ENCODE data around the gene CENPO. TPM values are rescaled to one million over a fixed set of nuclear protein-coding genes. Genes with fewer than 3 reads are reported as not detected.
"Not testable (repeated sequence)": the region's sequence is repeated elsewhere in the genome, so short reads cannot be mapped to it uniquely, and the experiment has no call there.

Gene CENPO
- total RNA-seq, 1 donor from 2014 or later = 13.4 TPM

DNA sequence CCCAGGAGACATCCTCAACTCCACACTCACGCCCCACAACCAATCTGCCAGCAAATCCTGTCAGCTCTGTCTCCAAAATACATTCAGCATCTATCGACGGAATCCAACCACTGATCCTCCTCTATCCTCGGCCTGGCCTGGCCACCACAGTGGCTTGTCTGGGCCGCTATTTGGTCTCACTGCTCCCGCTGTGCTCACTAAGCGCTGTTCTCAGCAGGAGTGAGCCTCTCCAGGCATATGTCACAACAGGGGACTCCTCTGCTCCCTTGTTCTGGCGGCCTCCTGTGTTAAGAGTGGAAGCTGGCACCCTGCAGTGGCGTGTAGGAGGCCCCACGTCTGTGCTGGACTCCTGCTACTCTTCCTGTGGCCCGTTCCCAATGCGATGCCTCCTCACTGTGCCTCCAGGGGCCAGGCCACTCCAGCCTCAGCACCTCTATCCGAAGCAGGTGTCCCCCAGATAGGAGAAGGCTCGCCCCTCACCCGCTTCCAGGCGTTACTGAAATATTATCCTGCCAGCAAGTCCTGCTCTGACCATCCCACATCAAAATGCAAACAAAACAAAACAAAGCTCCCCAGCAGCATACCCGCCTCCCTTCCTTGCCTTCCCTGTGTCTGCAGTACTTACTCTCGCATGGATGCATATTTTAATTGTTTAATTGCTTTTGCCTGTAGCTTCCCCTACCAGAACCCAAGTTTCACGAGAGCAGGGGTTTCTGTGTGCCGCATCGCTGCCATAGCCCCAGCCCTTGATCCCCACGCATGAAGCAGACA is 39.9 kb downstream of the CENPO start:
- Mint-ChIP-seq H3K4me3 (no peak overlapping the region), H3K36me3 (ENCODE audit: low read depth) (peaks cover 75% of the 10 kb centered on the region), H3K4me1 (no peaks in the 10 kb centered on the region), H3K27ac (no peak overlapping the region), H3K27me3 (no peaks in the 10 kb centered on the region), H3K9me3 (no peaks in the 10 kb centered on the region)
- POLR2A ChIA-PET = interaction anchor here (0.6 kb wide), 1 partner anchor 25 kb away, joined by 8 read pairs; no protein-coding TSS in a partner anchor
- no peak for DNase-seq
- ATAC-seq (ENCODE audit: low read depth) = no peak
- TF ChIP-seq, protein P1, sequence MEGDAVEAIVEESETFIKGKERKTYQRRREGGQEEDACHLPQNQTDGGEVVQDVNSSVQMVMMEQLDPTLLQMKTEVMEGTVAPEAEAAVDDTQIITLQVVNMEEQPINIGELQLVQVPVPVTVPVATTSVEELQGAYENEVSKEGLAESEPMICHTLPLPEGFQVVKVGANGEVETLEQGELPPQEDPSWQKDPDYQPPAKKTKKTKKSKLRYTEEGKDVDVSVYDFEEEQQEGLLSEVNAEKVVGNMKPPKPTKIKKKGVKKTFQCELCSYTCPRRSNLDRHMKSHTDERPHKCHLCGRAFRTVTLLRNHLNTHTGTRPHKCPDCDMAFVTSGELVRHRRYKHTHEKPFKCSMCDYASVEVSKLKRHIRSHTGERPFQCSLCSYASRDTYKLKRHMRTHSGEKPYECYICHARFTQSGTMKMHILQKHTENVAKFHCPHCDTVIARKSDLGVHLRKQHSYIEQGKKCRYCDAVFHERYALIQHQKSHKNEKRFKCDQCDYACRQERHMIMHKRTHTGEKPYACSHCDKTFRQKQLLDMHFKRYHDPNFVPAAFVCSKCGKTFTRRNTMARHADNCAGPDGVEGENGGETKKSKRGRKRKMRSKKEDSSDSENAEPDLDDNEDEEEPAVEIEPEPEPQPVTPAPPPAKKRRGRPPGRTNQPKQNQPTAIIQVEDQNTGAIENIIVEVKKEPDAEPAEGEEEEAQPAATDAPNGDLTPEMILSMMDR (IDR thresholded peaks at IDR 0.05) = no peak
- CTCF ChIA-PET = interaction anchor here (0.5 to 1.4 kb wide), 2 partner anchors 268 to 411 kb away, joined by 3 read pairs; no protein-coding TSS in a partner anchor
- intact Hi-C loops (cut with micrococcal nuclease) = no loop called here

- intact Hi-C loops (cut with micrococcal nuclease) = no loop called here
- Mint-ChIP-seq H3K9me3 (no peaks in the 10 kb centered on the region), H3K27ac (no peak overlapping the region), H3K27me3 (no peaks in the 10 kb centered on the region), H3K36me3 (ENCODE audit: low read depth) (peaks cover 77% of the 10 kb centered on the region), H3K4me1 (no peaks in the 10 kb centered on the region), H3K4me3 (no peak overlapping the region)
- CTCF ChIA-PET = interaction anchor here (0.5 kb wide), 1 partner anchor 267 kb away, joined by 3 read pairs; no protein-coding TSS in a partner anchor
- POLR2A ChIA-PET = no interaction called here
- ATAC-seq (ENCODE audit: low read depth) (no peak), DNase-seq (no peak)
- TF ChIP-seq, protein P1 (IDR thresholded peaks at IDR 0.05) = no peak
Measured at GRCh38 chr2:24833821-24834732, 40.9 kb downstream of the CENPO start.

- intact Hi-C loops (cut with micrococcal nuclease) = no loop called here
- Mint-ChIP-seq H3K4me1 (no peaks in the 10 kb centered on the region), H3K9me3 (no peaks in the 10 kb centered on the region), H3K36me3 (ENCODE audit: low read depth) (peaks cover 83% of the 10 kb centered on the region), H3K27ac (no peak overlapping the region), H3K4me3 (no peak overlapping the region), H3K27me3 (no peaks in the 10 kb centered on the region)
- no peak for DNase-seq
- TF ChIP-seq, protein P1 (IDR thresholded peaks at IDR 0.05) = no peak
- ATAC-seq (ENCODE audit: low read depth) = no peak
- ChIA-PET POLR2A (no interaction called here), CTCF (no interaction called here)
Measured at GRCh38 chr2:24834733-24835395, 41.6 kb downstream of the CENPO start.

GRCh38 chr2:24835411-24835810 is 42.2 kb downstream of the CENPO start:
- H3K27me3 Mint-ChIP-seq; intact Hi-C loops (cut with micrococcal nuclease); CTCF ChIA-PET; H3K4me1 Mint-ChIP-seq; ATAC-seq (ENCODE audit: low read depth); H3K27ac Mint-ChIP-seq; H3K4me3 Mint-ChIP-seq; H3K9me3 Mint-ChIP-seq; POLR2A ChIA-PET; DNase-seq: not testable (repeated sequence)
- H3K36me3 Mint-ChIP-seq (ENCODE audit: low read depth) = peaks cover 84% of the 10 kb centered on the region

DNA sequence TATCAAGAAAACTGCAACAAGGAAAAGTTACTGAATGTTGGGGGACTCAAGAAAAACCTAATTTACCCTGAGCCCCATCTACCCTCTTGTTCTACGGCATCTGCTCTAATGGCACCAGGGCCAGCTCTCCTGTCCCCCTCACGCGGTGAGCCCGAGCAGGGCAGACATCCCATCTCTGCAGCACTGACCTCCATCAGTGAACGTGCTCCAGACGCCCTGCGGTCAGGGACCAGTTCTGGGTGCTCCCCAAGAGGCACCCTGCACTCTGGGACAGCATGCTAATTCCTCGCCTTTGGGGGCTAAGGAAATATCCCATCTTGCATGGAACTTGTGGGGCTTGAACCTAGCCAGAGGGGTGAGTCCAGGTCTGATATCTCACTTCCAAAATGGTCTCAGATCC is 43.0 kb downstream of the CENPO start:
- H3K36me3 Mint-ChIP-seq (ENCODE audit: low read depth) = peaks cover 85% of the 10 kb centered on the region
- DNase-seq = no peak
- no peaks in the 10 kb centered on the region for H3K9me3 Mint-ChIP-seq
- ChIA-PET POLR2A (no interaction called here), CTCF (no interaction called here)
- intact Hi-C loops (cut with micrococcal nuclease) = no loop called here
- H3K4me1 Mint-ChIP-seq = no peaks in the 10 kb centered on the region
- H3K27ac Mint-ChIP-seq = no peak overlapping the region
- no peak overlapping the region for H3K4me3 Mint-ChIP-seq
- ATAC-seq (ENCODE audit: low read depth) = no peak
- TF ChIP-seq, protein P1 (IDR thresholded peaks at IDR 0.05) = no peak
- no peaks in the 10 kb centered on the region for H3K27me3 Mint-ChIP-seq

Measured in activated B cell treated with CpG ODN at 0.5 μM for 24 hours (primary cell).